GM21447 (cell line): Measurements from ENCODE around the gene ACTR1A.

Source experiments
- ATAC-seq: cut with Tn5 transposase; IDR thresholded peaks from one replicate; pipeline ENCODE4 v1.9.1; 2021; ENCODE audit not compliant: unreplicated experiment

ACTR1A gene

GRCh38 chr10:102431452-102432124 lies 70.9 kb downstream of the ACTR1A start:
- no peak for ATAC-seq

GRCh38 chr10:102429468-102429867 lies 73.0 kb downstream of the ACTR1A start:
- ATAC-seq = no peak
